Lower leg skin (tissue), 3 donors: Measurements from ENCODE around the gene SH3RF2.

Source experiments
- POLR2A ChIP-seq, 2 donors: fragments of 450-650 bp; IDR thresholded peaks; one replicate each; pipeline ENCODE4 v1.6.1; 2016 to 2017; ENCODE audit warnings: antibody characterized with exemption in 2 of 2, mild to moderate bottlenecking in 1 of 2, moderate library complexity in 1 of 2
- TF ChIP-seq, protein P1 (sequence below), 3 donors: fragments of 450-650 bp; IDR thresholded peaks; one replicate each; pipeline ENCODE4 v1.5.1; 2016; ENCODE audit warnings: antibody characterized with exemption in 3 of 3, mild to moderate bottlenecking in 3 of 3, moderate library complexity in 2 of 3

DNA sequence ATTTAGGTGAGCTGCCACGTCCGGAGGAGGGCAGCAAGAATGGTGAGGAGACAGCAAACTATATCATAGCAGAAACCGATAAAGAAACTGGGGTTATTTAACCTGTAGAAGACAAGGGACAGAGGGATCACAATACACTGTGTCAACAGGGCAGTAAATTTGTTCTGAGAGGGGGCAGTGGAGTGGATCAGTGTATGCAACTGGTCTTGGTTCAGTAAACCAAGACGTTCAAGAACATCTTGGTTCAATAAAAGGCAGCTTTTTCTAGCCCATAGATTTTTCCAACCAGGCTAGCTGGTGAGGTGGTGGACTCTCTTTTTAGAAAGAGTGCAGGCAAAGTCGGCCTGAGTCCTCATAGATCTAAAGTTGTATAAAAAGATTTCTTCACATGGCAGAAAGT lies 113.7 kb downstream of the SH3RF2 start:
- TF ChIP-seq, protein P1, sequence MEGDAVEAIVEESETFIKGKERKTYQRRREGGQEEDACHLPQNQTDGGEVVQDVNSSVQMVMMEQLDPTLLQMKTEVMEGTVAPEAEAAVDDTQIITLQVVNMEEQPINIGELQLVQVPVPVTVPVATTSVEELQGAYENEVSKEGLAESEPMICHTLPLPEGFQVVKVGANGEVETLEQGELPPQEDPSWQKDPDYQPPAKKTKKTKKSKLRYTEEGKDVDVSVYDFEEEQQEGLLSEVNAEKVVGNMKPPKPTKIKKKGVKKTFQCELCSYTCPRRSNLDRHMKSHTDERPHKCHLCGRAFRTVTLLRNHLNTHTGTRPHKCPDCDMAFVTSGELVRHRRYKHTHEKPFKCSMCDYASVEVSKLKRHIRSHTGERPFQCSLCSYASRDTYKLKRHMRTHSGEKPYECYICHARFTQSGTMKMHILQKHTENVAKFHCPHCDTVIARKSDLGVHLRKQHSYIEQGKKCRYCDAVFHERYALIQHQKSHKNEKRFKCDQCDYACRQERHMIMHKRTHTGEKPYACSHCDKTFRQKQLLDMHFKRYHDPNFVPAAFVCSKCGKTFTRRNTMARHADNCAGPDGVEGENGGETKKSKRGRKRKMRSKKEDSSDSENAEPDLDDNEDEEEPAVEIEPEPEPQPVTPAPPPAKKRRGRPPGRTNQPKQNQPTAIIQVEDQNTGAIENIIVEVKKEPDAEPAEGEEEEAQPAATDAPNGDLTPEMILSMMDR (IDR thresholded peaks at IDR 0.05), result no peak
- no peak for TF ChIP-seq POLR2A (IDR thresholded peaks at IDR 0.05)
